Colon (tissue), 2 donors: Measurements from ENCODE around the gene TRAK2.

ENCODE experiments used
- FAIRE-seq: peaks from 2 replicates; lab custom pipeline; 2012; peaks lifted over from hg19 to GRCh38; lab: Jason Lieb, UNC
- donor health status: control.
- donor health status: control.

The TRAK2 gene

GRCh38 chr2:201361078-201361733 lies 90.1 kb downstream of the TRAK2 start:
- no peak for FAIRE-seq

- FAIRE-seq = no peak
Measured at GRCh38 chr2:201360256-201360655, 91.0 kb downstream of the TRAK2 start.

DNA sequence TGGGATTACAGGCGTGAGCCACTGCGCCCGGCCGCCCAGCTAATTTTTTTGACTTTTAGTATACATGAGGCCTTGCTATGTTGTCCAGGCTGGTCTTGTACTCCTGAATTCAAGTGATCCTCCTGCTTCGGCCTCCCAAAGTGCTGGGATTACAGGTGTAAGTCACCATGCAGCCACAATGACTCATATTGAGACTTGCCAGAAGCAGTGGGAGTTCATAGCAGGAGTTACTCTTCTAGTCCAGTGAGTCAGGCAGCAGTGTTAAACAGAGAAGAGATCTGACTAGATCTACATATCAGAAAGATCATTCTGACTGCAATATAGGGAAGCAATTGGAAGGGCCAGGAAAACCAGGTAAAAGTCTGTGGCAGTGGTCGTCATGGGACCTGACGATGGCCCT lies 92.6 kb downstream of the TRAK2 start:
- FAIRE-seq = no peak

- FAIRE-seq = no peak
Measured at GRCh38 chr2:201357221-201357620, 94.0 kb downstream of the TRAK2 start, which contains the start of gene FLACC1. Gene FLACC1, minus strand, starts transcription at chr2:201357345. Its CDS starts 5,941 bp downstream, at chr2:201351404.

- FAIRE-seq = no peak
Measured at GRCh38 chr2:201353116-201353515, 98.1 kb downstream of the TRAK2 start.

- FAIRE-seq = no peak
Measured at GRCh38 chr2:201350879-201351278, 100.4 kb downstream of the TRAK2 start.

DNA sequence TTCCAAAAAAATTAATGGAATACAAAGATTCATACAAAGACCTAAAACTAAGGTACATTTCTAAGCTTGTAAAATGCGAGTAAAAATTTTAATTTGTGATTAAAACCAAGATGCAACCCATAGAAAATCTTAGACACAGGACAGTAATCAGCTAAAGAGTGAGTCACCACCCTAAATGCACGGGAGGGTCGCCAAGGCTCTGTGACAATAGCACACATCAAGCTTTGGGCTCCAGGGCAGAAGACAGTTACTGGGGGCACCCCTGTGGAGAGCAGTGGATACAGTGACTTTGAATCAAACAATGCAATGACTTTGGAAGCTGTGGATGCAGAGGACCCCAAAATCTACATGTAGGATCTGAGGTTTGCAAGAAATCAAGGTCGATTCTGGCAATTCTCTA lies 101.7 kb downstream of the TRAK2 start:
- no peak for FAIRE-seq

GRCh38 chr2:201348758-201349157 lies 102.5 kb downstream of the TRAK2 start:
- FAIRE-seq = no peak

- no peak for FAIRE-seq
Measured at GRCh38 chr2:201347138-201347537, 104.1 kb downstream of the TRAK2 start.

- no peak for FAIRE-seq
Measured at GRCh38 chr2:201345625-201346213, 105.5 kb downstream of the TRAK2 start.

DNA sequence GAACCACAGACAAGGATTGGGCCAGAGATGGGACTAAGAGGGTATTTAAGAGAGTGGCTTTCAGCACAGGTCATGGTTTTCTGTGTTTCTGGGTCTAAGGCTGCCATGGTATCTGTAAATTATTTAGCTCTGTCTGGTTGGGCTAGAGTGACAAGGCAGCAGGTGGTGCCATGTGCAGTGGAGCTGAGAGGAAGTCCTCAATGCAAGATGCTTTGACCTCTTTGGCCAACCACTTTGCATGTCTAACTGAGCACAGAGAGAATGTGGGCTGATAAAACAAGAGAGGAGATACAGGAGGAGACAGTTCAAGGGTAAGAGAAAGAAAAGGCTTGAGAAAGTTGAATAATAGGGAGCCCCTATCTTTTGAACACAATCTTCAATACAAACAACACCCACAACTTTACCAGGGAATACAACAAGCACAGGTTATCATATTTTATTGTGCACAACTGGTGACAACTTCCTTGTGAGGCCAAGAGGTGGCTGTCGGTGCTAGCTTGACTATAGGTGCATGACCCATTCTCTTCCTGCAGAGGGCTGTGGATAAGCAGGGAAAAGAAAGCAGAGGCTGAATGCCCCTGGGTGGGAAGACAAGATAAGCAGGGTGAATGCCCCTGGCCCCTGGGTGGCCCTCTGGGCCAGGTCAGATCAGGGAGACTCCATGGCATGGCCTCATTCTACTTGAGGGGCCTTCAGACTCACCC lies 106.4 kb downstream of the TRAK2 start:
- no peak for FAIRE-seq

DNA sequence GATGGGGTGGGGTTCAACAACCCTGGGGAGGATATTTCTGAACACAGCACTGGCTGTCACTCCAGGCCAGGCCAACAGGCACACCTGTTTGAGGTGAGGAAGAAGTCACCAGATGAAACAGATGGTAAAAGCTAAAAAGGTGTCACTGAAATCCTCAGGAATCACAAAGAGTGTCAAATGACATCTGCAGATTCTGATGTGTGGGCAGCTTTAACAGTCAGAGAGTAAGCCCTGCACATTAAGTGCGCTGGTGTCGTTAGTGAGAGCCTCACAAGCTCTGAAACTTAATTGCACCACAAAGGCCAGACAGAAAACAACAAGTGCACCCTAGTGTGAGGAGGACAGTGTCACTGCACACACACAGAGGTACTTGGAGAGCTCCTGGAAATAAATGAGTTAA lies 107.7 kb downstream of the TRAK2 start:
- FAIRE-seq = no peak

DNA sequence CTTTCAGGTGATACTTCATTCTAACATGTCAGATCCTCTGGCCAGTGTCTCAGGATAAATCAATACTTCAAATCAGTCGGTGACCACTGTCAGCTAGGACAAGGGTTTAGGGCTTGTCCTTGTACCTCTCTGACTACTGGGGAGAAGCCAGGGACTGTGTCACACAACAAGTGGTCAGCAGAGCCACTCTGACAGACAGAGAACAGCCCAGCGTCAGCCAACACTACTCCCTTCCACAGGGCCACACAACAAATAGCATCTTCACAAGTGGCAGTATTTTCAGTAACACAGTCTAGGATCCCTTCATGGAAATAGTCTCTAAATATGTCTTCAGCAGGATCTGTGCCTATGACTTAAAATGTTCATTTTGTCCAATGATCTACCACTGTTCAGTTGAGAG lies 108.3 kb downstream of the TRAK2 start:
- FAIRE-seq = no peak

DNA sequence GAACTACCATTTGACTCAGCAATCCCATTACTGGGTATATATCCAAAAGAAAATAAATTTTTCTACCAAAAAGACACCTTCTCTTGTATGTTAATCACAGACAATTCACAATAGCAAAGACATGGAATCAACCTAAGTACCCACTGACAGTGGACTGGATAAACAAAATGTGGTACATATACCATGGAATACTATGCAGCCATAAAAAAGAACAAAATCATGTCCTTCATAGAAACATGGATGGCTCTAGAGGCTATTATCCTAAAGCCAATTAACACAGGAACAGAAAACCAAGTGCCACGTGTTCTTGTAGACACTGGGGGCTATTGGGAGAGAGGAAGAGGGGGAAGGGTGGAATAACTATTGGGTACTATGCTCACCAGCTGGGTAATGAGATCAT lies 121.8 kb downstream of the TRAK2 start:
- FAIRE-seq = no peak

DNA sequence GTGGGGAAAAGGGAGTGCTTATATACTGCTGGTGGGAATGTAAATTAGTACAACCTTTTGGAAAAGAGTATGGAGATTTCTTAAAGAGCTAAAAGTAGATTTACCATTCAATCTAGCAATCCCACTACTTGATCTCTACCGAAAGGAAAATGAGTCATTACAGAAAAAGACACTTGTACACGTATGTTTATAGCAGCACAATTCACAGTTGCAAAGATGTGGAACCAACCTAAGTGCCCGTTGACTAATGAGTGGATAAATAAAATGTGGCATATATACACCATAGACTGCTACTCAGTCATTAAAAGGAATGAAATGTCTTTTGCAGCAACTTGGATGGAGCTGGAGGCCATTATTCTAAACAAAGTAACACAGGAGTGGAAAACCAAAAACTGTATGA lies 123.6 kb downstream of the TRAK2 start:
- no peak for FAIRE-seq
